H9 (cell line): Measurements from ENCODE around the gene PAK1. TPM values are rescaled to one million over a fixed set of nuclear protein-coding genes. Genes with fewer than 3 reads are reported as not detected.

ENCODE experiments used
- DNase-seq: peaks from one replicate; pipeline ENCODE4 v3.0.0-alpha.2; 2017
- H2AFZ ChIP-seq: one replicate; pipeline ENCODE4 v1.6.1; 2013; ENCODE audit warnings: mild to moderate bottlenecking, low read length, control low read depth, moderate library complexity
- H2AK5ac ChIP-seq: 2 replicates; pipeline ENCODE4 v1.6.1; 2013; ENCODE audit warnings: low read length, control low read depth, mixed read lengths; ENCODE audit not compliant: insufficient read length
- H2BK120ac ChIP-seq: one replicate; pipeline ENCODE4 v1.6.1; 2013; ENCODE audit warnings: low read depth, mild to moderate bottlenecking, low read length, control low read depth, inconsistent platforms; ENCODE audit not compliant: poor library complexity, severe bottlenecking
- H2BK12ac ChIP-seq: 2 replicates; pipeline ENCODE4 v1.6.1; 2013; ENCODE audit warnings: low read length, control low read depth, mixed read lengths, low read depth; ENCODE audit not compliant: insufficient read length
- H2BK15ac ChIP-seq: 2 replicates; pipeline ENCODE4 v1.6.1; 2013; ENCODE audit warnings: low read depth, low read length, control low read depth
- H2BK20ac ChIP-seq: one replicate; pipeline ENCODE4 v1.6.1; 2013; ENCODE audit warnings: low read depth, mild to moderate bottlenecking, low read length, control low read depth, inconsistent platforms; ENCODE audit not compliant: poor library complexity, severe bottlenecking
- H2BK5ac ChIP-seq: 2 replicates; pipeline ENCODE4 v1.6.1; 2013; ENCODE audit warnings: low read length, control low read depth, mixed read lengths; ENCODE audit not compliant: insufficient read length
- H3K14ac ChIP-seq: 2 replicates; pipeline ENCODE4 v1.6.1; 2013; ENCODE audit warnings: low read length, control low read depth; ENCODE audit not compliant: insufficient read depth
- H3K18ac ChIP-seq: 2 replicates; pipeline ENCODE4 v1.6.1; 2013; ENCODE audit warnings: low read depth, mild to moderate bottlenecking, mixed read lengths, low read length, control low read depth; ENCODE audit not compliant: insufficient read length
- H3K23ac ChIP-seq: 2 replicates; pipeline ENCODE4 v1.6.1; 2013; ENCODE audit warnings: low read length, control low read depth, mixed read lengths, low read depth; ENCODE audit not compliant: insufficient read length
- H3K23me2 ChIP-seq: 2 replicates; pipeline ENCODE4 v1.6.1; 2013; ENCODE audit warnings: low read depth, mild to moderate bottlenecking, mixed read lengths, low read length, control low read depth; ENCODE audit not compliant: insufficient read length, poor library complexity, severe bottlenecking
- H3K27ac ChIP-seq: 2 replicates; pipeline ENCODE4 v1.5.1; 2013; ENCODE audit warnings: low read length, control low read depth, mixed read lengths, low read depth; ENCODE audit not compliant: insufficient read length
- H3K27me3 ChIP-seq: 2 replicates; pipeline ENCODE4 v1.6.1; 2013; ENCODE audit warnings: low read length, control low read depth, inconsistent platforms; ENCODE audit not compliant: insufficient read depth
- H3K4ac ChIP-seq: 2 replicates; pipeline ENCODE4 v1.6.1; 2013; ENCODE audit warnings: low read depth, mild to moderate bottlenecking, control low read depth, inconsistent platforms, low read length, moderate library complexity
- H3K4me1 ChIP-seq: 2 replicates; pipeline ENCODE4 v1.6.1; 2013; ENCODE audit warnings: low read length, control low read depth, inconsistent platforms; ENCODE audit not compliant: insufficient read depth
- H3K4me2 ChIP-seq: 2 replicates; pipeline ENCODE4 v1.6.1; 2013; ENCODE audit warnings: low read length, control low read depth, mixed read lengths; ENCODE audit not compliant: insufficient read length, insufficient read depth
- H3K56ac ChIP-seq: 2 replicates; pipeline ENCODE4 v1.6.1; 2013; ENCODE audit warnings: low read depth, mild to moderate bottlenecking, mixed read lengths, low read length, control low read depth; ENCODE audit not compliant: insufficient read length
- H3K79me1 ChIP-seq: 2 replicates; pipeline ENCODE4 v1.6.1; 2013; ENCODE audit warnings: low read depth, mild to moderate bottlenecking, moderate library complexity, low read length, control low read depth, inconsistent platforms; ENCODE audit not compliant: insufficient read depth, poor library complexity, severe bottlenecking
- H3K79me2 ChIP-seq: 2 replicates; pipeline ENCODE4 v1.6.1; 2013; ENCODE audit warnings: low read length, control low read depth, inconsistent platforms; ENCODE audit not compliant: insufficient read depth
- H3K9ac ChIP-seq: 2 replicates; pipeline ENCODE4 v1.6.1; 2013; ENCODE audit warnings: low read length, control low read depth, mixed read lengths; ENCODE audit not compliant: insufficient read length; ENCODE audit errors: extremely low read depth
- H3K9me3 ChIP-seq: one replicate; pipeline ENCODE4 v1.6.1; 2013; ENCODE audit warnings: low read depth, low read length, inconsistent platforms; ENCODE audit not compliant: control insufficient read depth
- H3T11ph ChIP-seq: one replicate; pipeline ENCODE4 v1.6.1; 2013; ENCODE audit warnings: mild to moderate bottlenecking, low read length, control low read depth, inconsistent platforms
- H4K20me1 ChIP-seq: one replicate; pipeline ENCODE4 v1.6.1; 2013; ENCODE audit not compliant: control insufficient read depth, insufficient read length, insufficient read depth
- H4K5ac ChIP-seq: 2 replicates; pipeline ENCODE4 v1.6.1; 2013; ENCODE audit warnings: low read depth, mild to moderate bottlenecking, mixed read lengths, low read length, control low read depth; ENCODE audit not compliant: insufficient read length
- H4K8ac ChIP-seq: replicated peaks from 2 replicates; pipeline ENCODE4 v1.6.1; 2013; ENCODE audit warnings: low read length, control low read depth, mixed read lengths, low read depth; ENCODE audit not compliant: insufficient read length
- H4K91ac ChIP-seq: 2 replicates; pipeline ENCODE4 v1.6.1; 2013; ENCODE audit warnings: low read depth, mild to moderate bottlenecking, moderate library complexity, mixed read lengths, low read length, control low read depth; ENCODE audit not compliant: insufficient read length
- H3K27ac Mint-ChIP-seq, 3 experiments: 2 replicates in 2 of 3; 3 replicates in 1 of 3; pipeline ENCODE4 v1.8.0; 2020 to 2021; ENCODE audit warnings: mixed read lengths in 3 of 3, mild to moderate bottlenecking in 1 of 3, moderate library complexity in 1 of 3
- H3K27me3 Mint-ChIP-seq: 2 replicates; pipeline ENCODE4 v1.8.0; 2021; ENCODE audit warnings: low read depth, mild to moderate bottlenecking, moderate library complexity, mixed read lengths
- H3K36me3 Mint-ChIP-seq, 3 experiments: 2 replicates in 2 of 3; 3 replicates in 1 of 3; pipeline ENCODE4 v1.8.0; 2020 to 2021; ENCODE audit warnings: low read depth in 3 of 3, mixed read lengths in 3 of 3; ENCODE audit not compliant: insufficient read depth in 1 of 3
- H3K4me1 Mint-ChIP-seq, 2 experiments: 2 replicates each; pipeline ENCODE4 v1.8.0; 2020; ENCODE audit warnings: mixed read lengths in 2 of 2
- H3K4me3 Mint-ChIP-seq, 2 experiments: 2 replicates in 1 of 2; 3 replicates in 1 of 2; pipeline ENCODE4 v1.8.0; 2020 to 2021; ENCODE audit warnings: mild to moderate bottlenecking in 2 of 2, mixed read lengths in 2 of 2, moderate library complexity in 1 of 2
- H3K9me3 Mint-ChIP-seq, 2 experiments: 2 replicates in 1 of 2; 3 replicates in 1 of 2; pipeline ENCODE4 v1.8.0; 2020; ENCODE audit warnings: mild to moderate bottlenecking in 2 of 2, mixed read lengths in 2 of 2, moderate library complexity in 1 of 2
- CTCF ChIP-seq: fragments of 200-600 bp; sonication (generic); conservative IDR thresholded peaks from 3 replicates; pipeline ENCODE4 v1.8.0; 2021; ENCODE audit warnings: antibody characterized with exemption, mild to moderate bottlenecking
- WGBS: extraction: QIAGEN DNeasy Blood & Tissue Kit; methylation state at CpG from one replicate; pipeline ENCODE4 v1.1.7; 2013; ENCODE audit warnings: missing lambda C conversion rate, low lambda C conversion rate, mixed read lengths; ENCODE audit not compliant: insufficient read length; ENCODE audit errors: extremely low coverage; 5-methylcytosine and 5-hydroxymethylcytosine counted together
- total RNA-seq: library from RNA; stranded (reverse); gene quantifications from 2 replicates; pipeline ENCODE4 v1.2.1, GENCODE V29; 2021

Gene PAK1
- total RNA-seq, 1 experiment from 2014 or later: 122 TPM

GRCh38 chr11:77418971-77419597 is 54.8 kb downstream of the PAK1 start:
- Histone ChIP-seq H3K56ac (no peak overlapping the region), H2AFZ (no peak overlapping the region), H3K9ac (no peak overlapping the region), H2AK5ac (no peak overlapping the region), H3K23me2 (no peaks in the 10 kb centered on the region), H2BK120ac (no peak overlapping the region), H4K20me1 (no peaks in the 10 kb centered on the region), H3K18ac (no peak overlapping the region), H3K14ac (no peak overlapping the region), H3K27me3 (no peaks in the 10 kb centered on the region), H3K27ac (no peak overlapping the region), H3K23ac (no peak overlapping the region), H3K4me1 (peaks cover 6% of the 10 kb centered on the region), H3K9me3 (no peaks in the 10 kb centered on the region), H2BK12ac (no peak overlapping the region), H4K8ac (no peak overlapping the region), H3T11ph (no peak overlapping the region), H3K79me2 (peaks cover 13% of the 10 kb centered on the region; the same call in 1 of the 2 replicates), H4K5ac (no peak overlapping the region), H3K4me2 (no peak overlapping the region), H3K4ac (no peak overlapping the region), H2BK5ac (no peak overlapping the region), H4K91ac (no peak overlapping the region), H3K79me1 (no peaks in the 10 kb centered on the region), H2BK15ac (no peak overlapping the region), H2BK20ac (no peak overlapping the region)
- H3K27ac Mint-ChIP-seq: peak overlapping the region in 2 of 3 experiments; percentile 20 to 56; a peak in 3 of 7 replicates
- H3K4me3 Mint-ChIP-seq: no peak overlapping the region
- peaks cover 53 to 55% of the 10 kb centered on the region in 2 experiments for H3K4me1 Mint-ChIP-seq
- WGBS: no CpG with 5 or more reads among the region's 3 CpGs
- DNase-seq: no peak
- no peak for TF ChIP-seq CTCF
- no peaks in the 10 kb centered on the region for H3K36me3 Mint-ChIP-seq
- no peaks in the 10 kb centered on the region for H3K27me3 Mint-ChIP-seq
- H3K9me3 Mint-ChIP-seq: no peaks in the 10 kb centered on the region
